Measurements from ENCODE around the gene RCSD1.

Gene RCSD1

DNA sequence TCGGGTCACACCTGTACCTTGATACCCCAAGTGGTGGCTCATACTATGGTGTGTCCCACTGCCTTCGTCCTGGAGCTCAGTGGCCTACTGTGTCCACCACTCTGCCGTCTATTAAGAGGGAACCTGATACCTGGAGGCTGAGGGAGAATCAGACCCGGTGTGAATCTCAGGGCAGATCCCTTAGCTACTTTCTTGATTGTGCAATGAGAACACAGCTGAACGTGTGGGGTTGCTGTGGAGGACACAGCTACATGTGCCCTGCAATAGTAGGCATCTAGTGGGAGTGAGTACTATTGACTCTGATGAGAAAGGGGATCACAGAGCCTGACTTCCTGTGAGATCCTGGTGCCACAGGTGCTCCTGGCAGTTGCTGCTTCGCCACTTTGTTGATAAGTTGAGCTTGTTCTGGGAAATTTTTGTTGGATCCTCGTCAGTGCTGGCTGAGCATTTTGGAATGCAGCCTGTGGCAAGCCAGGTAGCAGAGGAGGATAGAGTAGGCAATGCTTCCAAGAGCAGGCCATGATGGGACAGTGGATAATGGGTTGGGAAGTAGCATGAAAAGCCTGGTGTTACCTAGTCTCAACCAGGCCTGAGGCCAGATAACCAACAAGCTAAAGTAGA, 63.5 kb downstream of the RCSD1 start:
- DNase-seq = no peak

DNA sequence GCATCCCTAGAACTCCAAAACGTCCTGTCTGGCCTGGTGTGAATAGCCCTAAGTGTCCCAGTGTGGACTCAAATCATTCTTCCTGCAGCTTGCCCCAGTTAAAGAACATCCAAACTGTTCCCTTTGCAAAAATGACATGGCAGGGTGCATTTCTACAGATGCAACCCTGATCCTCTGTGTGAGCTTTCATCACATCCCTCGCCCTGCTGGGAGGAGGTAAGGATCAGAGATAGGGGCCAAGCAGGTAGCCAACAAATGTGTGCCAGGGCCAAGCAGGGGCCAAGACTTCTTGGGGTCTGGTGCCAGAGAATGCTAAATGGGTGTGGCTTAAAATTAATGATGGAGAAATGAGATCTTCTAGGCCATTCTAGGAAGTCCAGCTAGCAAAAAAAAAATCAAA, 64.7 kb downstream of the RCSD1 start:
- DNase-seq = no peak

DNA sequence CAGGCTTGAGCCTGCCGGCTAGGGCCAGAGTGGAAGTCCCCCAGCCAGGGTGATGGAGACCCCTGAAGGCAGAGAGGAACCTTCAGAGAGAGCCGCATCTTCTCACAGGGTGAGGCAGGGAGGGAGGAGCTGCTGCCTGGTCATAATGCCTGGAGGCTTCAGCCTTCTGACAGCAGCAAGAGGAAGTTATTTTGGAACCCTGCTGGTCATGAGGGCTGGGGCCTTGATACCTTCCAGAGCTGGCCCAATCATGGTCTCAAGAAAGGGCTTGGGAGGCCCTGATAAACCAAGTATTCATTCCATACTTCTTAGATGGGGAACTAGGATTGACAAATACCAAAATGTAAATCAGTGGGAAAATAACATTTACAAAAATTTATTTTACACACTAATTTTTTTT, 65.1 kb downstream of the RCSD1 start:
- DNase-seq = no peak

DNA sequence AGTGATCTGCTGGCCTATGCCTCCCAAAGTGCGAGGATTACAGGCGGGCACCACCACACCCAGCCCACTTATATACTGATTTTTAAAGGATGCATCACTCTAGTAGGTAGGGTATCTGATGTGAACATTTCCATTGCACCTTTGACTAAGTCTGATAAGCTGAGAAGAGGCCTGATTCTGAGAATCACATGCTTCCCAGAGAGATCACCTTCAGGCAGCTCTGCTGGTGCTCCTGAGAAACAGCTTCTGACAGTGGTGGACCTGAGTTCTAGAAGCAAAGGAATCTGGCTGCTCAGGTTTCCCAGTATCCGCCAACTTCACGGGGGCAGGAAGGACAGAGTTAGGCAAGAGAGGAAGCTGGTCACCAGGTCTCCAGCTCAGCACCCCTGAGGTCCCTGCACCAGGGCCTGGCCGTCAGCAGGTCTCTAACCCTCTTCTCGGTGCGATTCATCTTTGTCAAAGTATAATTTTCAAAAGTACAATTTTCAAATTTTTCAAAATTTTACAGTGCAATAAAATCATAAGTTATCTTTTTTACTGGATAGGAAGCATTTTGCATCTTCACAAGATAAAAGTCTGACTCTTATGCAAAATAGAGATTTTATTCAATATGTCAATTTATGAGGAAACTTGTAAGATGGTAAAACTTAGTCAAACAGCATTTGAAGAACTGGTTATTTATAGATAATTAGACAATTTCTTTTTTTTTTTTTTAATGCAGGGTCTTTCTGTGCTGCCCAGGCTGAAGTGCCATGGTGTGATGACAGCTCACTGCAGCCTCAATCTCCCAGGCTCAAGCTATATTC, 65.9 kb downstream of the RCSD1 start:
- DNase-seq = no peak

DNA sequence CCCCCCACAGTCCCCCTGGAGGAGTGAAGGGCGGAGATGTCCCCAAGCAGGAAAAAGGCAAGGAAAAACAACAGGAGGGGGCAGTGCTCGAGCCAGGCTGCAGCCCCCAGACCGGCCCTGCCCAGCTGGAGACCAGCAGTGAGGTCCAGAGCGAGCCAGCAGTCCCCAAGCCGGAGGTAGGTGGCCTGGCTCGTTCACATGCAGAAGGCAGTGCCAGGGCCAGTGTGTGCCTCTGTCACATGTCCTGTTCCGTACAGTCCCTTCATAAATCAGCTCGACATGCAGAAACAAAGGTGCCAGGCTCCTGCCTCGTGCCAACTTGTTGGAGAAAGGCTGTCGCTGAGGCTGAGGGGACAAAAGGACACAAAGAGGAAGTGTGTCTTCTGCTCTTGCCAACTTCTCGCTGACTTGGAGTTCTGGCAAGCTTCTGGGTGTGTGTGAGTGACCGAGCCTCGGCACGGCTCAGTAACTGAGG, 67.7 kb downstream of the RCSD1 start:
- DNase-seq = no peak

DNA sequence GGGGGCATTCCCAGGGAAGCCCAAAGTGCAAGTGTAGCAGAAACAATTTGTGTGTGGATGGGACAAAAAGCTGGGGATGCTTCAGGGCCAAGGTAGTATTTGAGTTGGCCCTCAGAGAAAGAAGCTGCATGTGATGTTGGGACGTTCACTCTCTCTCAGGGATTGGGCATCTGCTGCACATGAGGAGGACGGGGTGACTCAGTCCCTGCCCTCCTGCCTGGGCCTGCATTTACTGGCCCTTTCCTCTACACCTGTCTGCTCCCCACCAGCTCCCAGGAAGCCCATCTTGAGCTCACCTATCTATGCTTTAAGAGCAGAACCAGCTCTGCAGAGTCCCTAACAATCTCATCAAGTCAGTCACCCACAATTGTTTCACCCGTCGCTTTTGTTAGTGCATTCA, 68.3 kb downstream of the RCSD1 start:
- DNase-seq = no peak

DNA sequence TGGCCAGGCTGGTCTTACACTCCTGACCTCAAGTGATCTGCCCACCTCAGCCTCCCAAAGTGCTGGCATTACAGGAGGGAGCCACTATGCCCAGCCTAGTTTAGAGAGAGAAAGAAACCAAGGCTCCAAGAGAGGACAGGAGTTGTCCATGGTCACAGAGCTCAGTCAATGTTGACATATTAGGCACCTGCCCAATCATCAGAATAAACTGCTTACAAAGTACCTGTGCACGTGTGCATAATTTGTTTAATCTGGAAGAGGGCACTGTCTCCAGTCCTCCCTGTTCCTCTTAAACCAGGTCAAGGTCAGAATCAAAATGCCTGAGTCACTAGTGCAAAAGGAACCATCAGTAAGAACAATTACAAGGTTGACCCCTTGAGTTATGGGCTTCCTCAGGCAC, 71.5 kb downstream of the RCSD1 start:
- no peak for DNase-seq

DNA sequence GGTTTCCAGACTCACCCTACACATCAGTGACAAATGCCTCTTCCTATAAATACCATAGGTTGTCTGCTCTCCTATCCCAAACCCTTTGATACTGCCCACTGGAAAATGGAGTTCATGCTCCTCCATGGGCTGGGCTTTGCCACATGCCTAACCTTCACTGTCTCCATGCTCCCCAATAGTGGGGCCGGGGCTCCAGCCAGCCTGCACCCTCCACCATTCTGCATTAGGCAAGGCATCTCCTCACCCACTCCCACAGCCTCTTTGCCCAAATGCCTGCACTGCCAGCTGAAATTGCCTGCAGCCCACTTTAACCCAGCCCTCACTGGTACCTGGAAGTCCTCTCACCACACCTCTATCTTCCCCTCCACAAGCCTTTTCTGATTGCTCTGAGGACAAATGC, 73.5 kb downstream of the RCSD1 start:
- DNase-seq = no peak

DNA sequence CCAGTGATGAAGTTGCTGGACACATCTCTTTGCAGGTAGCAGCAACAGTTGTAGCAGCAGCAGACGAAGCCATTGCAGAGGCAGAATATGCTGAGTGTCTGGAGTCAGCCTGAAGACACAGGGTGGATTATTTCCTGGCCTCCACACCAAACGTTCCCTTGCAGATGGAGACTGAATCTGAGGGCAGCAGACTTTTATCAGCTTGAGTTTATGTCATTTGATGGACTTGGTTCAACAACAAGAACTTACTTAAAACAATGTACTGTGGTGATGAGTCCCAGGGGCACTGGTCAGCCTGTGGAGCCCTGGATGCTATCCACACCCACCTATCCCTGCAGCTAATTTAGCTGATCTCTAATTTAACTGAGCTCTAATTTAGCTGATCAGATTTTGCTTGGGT, 74.7 kb downstream of the RCSD1 start:
- no peak for DNase-seq

DNA sequence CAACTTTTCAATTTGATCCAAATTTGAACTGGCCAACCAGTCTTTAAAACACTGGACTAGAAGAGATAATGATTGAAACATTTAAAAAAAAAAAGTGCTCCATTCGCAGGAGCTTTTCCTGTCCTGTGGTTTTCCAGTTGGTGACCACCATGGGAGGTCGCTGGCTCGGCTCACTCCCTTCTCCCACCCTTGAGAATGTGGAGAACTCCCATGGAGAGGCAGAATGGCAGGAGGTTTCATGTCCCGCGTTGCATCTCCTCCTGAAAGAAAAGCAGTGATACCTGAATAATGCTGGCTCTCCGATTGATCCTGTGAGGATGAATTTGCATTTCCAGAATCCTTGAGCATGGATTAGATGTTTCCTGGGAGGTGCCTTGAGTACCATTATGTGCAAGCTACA, 75.2 kb downstream of the RCSD1 start:
- DNase-seq = no peak

DNA sequence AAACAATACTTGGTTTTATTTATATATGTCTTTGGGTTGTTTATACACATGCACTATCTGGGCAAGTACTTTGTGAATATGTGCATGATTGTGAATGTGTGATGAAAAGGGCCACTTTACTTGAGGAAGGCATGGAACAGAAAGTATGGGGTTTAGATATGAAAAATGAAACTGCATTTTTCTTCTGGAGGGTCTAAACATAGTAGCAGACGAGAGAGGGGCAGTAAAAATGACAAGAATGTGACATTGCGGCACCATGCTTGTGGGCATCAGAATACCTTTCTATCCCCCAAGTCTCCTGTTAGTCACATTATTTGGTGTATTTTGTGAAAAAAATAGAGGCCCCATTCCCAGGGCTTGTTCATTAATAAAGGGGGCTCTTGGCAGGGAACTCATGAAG, 76.3 kb downstream of the RCSD1 start:
- no peak for DNase-seq

DNA sequence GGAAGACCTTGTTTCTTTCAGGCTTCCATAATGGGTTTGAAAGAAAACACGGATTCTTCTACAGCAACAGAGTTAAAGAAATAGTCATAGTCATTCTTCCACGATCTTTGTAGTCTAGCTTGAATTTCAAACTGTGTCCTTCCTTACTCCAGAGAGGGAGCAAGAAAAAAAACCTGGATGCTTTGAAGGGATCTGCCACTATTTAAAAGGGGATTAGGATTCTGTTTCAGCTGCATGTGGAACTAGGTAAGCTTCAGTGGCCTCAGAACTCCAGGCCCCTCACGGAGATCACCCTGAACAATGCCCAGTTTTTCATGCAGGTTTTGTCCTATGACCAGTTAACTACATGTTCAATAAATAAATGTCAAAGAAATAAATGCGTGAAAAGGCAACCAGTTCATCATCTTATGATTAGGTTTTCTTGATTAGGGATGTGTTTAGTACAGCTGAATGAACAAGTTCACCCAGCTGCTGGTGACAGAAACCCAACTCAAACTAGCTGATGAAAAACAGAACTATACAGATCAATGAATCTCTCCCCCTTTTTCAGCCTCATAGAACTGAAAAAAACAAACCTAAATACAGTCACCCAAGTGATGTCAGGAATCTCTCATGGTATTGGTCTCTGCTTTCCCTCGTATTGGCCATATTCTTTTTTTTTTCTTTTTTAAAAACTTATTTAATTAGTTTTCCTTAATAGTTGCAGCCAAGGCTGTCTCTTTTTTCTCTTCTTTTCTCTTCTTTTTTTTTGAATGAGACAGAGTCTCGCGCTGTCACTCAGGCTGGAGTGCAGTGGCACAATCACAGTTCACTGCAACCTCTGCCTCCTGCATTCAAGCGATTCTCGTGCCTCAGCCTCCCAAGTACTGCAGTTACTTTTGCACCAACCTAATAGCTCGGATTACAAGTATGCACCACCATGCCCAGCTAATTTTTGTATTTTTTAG, 77.2 kb downstream of the RCSD1 start:
- DNase-seq = no peak

DNA sequence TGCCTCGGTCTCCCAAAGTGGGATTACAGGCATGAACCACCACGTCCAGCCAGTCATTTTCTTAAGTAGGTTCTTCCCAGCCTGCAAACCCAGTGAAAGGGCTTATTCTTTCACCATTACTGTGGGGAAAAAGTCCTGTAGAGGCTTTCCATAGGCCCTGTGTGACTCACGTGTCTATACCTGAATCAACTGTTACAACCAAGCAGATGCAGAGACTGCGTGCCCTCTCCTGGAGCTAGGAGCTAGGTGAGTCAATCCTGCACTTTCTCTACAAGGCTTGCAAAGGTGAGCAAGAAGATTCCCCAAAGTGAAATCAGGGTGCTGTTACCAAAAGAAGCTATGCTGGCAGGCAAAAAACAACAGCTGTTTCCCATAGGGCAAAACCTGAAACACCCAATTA, 77.9 kb downstream of the RCSD1 start:
- no peak for DNase-seq

DNA sequence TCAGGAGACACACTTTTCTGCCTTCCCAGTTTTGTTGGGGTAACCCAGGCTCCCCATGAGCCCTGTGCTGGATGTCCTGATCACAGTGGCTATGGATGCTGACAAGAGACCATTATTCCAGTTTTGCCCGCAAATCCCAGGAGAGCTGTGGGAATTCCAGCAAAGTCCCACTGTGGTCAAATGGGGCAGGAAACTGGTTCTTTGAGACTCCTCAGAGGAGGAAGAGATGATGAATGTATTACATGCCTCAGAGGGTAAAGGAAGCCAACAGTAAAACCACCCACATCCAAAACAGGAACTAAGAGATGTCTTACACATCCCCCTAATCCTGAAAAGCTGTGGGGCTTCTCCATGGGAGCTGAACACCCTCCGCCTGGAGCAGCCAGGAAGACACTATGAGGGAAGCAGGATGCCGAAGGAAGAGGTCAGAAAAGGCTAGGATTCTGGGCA, 78.9 kb downstream of the RCSD1 start:
- no peak for DNase-seq

DNA sequence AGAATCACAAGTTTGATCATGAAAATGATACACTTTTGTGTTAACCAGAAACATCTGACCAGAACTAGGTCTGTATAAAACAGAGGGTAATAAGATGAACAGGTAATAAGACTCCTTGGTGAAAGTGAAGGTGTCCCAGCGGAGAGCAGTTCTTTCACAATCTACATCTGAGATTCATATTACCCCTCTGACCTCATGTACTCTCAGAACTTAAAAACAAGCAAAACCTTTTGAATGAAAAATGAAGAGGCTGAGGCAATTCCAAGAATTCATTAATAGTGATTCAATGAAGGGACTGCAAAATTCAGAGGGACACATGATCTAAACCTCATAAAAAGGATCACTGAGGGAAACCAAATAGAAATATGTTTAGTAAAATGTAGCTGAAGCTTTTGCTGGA, 80.8 kb downstream of the RCSD1 start:
- no peak for DNase-seq

DNA sequence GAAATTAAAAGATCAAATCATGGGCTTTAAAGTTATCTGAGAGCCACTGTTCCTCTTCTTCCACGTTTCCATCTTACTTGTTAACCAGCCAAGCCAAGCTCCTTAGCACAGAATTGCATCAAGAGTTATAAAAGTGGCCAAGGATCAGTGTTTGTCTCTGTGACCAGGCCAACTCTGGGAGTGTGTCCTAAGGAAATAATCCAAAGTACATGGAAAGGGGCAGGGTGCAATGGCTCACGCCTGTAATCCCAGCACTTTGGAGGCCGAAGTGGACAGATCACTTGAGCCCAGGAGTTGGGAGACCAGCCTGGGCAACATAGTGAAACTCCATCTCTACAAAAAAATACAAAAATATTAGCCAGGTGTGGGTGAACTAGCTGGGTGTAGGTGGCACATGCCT, 81.8 kb downstream of the RCSD1 start:
- DNase-seq = no peak

DNA sequence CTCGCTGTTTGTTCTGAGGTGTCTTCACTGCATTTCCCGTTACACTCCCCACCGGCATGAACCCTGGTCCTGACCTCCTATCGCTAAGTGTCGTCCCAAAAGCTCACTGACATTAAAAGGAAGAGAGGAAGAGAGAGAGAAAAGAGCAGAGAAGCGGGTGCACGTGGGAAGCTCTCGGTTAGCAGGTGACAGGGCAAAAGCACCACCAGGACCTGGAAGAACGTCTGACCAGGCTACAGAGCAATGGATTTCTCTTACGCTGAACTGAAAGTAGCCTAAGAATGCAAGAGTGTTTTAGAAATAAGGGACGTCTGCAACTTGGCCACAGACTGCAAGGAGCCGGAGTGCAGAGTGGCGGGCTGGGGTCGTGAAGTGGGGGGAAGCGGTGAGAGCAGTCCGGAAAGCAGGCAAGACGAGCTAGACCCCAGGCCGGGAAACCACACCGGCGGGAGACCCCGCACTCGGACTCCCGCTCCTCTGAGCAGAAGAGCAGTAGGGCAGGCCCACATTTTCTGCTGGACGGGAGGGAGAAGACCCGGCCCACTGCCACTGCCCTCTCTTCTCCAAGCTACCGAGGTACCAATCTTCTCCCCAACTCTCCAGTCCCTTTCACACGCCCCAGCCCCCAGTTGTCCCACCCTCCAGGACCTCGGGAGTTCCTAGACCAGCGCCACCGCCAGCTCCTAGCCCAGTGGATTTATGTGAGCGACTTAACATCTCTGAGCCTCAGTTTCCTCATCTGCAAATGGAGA, 83.5 kb downstream of the RCSD1 start:
- no peak for DNase-seq

DNA sequence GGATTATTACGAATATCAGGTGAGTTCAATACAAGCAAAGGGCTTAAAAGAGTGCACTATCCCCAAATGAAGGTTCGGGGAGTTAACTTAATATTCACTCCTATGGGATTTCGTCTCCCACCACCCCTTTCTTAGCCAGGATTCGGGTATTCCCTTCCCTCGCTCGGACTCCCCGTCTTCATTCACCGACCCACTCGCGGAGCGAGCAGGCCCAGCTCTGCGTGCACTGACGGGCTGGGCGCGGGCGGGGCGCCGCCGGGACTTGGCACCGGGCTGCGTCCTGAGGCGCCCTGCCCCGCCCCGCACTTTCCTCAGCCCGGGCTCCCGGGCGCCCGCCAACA, 84.0 kb downstream of the RCSD1 start:
- no peak for DNase-seq

DNA sequence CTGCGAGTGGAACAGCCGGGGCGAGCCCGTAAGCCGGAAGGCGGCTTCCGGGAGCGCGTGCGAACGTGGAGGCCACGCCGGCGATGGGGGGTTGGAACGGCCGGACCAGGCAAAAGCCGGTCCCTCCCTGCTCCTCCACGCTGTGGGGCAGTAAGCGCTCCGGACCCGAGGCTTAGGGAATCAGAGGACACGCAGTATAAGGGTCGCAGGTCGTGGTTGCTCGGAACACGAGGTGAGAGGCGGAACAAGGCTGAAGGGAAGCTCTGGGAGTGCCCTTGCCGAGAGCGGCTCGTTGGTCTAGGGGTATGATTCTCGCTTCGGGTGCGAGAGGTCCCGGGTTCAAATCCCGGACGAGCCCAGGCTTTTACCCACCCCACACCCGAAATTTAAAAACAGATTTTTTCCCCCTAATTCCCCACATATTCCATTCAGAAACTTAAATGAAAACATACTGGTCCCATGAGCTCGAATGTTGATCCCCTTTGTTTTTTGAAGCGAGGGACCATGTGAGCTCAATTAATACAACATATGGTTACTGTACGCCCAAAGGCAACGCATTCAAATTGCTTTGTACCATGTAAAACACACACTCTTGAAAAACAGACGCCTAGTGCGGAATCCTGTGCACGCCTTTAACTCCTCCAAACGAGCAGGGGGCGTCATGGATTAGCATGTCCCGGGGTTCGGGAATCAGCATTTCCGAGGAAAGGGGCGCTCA, 84.6 kb downstream of the RCSD1 start:
- DNase-seq = peak; percentile 78

DNA sequence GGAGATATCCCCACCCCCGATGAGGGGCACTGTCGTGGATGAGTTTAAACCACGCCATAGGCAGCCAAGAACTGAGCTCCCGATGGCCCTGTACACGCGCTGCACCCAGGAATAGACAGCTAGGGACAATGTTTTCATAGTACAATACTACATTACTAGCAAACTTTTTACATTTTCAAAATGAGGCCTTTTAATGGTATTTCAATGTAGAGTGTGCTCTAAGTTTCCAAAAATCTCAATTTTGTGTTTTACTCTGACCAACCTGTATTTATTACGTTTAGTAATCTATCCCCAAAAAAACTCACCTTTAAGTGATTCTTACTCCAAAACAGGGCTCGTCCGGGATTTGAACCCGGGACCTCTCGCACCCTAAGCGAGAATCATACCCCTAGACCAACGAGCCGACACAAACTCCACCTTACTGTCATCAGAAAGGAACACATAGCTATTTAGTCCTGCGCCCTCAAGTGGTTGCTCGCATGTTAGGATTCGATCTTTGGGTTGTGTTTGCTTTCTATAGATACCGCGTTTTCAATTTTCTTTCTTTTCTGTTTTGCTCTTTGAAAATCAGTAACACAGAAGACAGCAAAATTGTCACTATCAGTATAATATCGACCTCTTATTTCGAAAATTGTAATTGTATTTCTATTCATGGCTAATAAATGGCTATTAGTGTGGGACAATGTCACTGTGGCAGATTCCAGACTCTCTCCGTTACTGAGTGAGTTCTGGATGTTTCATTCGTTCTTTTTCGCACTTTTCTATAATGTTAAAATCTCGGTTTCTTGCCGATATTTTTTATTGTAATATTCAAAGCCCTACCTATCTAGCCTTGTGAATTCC, 85.3 kb downstream of the RCSD1 start:
- peak; percentile 75 for DNase-seq

DNA sequence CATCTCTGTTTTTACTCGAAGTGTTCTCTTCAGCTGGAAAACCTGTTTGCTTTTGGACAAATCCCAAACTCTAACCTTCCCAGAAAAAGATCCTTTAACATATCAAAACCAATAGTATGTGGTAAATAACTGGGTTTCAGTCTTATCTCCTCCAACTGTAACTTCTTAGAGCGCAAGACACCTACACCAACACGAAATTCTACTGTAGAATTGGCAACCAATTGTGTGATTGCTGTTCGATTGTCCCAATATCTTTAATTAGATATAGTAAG, 85.9 kb downstream of the RCSD1 start:
- DNase-seq = no peak

DNA sequence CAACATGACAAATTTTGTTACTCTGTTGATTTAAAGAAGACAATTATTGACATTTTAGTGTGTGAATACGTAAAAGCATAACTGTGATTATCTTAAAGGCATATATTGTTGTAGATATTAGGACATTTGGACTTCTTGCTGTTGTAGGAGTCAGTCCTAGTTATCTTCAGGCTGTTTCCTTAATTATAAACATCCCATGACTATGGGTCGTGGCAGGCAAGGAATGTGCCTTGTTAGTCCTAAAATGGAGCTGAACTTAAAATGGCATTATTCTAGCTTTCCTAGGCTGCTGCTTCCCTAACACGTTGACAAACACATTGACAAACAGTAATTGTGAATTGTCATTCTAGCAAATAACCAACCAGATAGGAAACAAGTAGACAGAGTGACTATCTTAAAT, 87.3 kb downstream of the RCSD1 start:
- DNase-seq = no peak
